PC-9 (cell line): ENCODE data around the gene YES1. TPM values are rescaled to one million over a fixed set of nuclear protein-coding genes. Genes with fewer than 3 reads are reported as not detected.

ENCODE experiments used
- BruUV-seq: library from RNA; stranded (reverse); fragments of 400-500 nt; replicated peaks from 2 replicates; lab custom pipeline; 2021; lab: Mats Ljungman, UMichigan
- CTCF ChIA-PET: fragments of 300-600 bp; sonication (Branson Sonifier 250); formaldehyde crosslinking; loops from one replicate; lab custom pipeline; 2022; ENCODE audit warnings: antibody characterized with exemption; lab: Charles Lee
- POLR2A ChIA-PET: fragments of 300-600 bp; sonication (Branson Sonifier 250); formaldehyde crosslinking; loops from one replicate; lab custom pipeline; 2022; ENCODE audit warnings: antibody characterized with exemption; ENCODE audit not compliant: unreplicated experiment; lab: Charles Lee
- DNase-seq, 2 experiments: peaks; one replicate each; pipeline versions ENCODE4 v3.0.0 to v3.0.0-alpha.2; 2015 to 2022; ENCODE audit warnings: mixed read lengths in 1 of 2
- H2AFZ ChIP-seq: fragments of 200-600 bp; sonication (generic); 2 replicates; pipeline ENCODE4 v1.8.1; 2017; ENCODE audit warnings: antibody characterized with exemption
- H3F3A ChIP-seq: fragments of 200-600 bp; sonication (generic); 2 replicates; pipeline ENCODE4 v1.8.1; 2017; ENCODE audit warnings: antibody characterized with exemption, mild to moderate bottlenecking, low read depth; ENCODE audit not compliant: insufficient read depth
- H3K27ac ChIP-seq: fragments of 200-600 bp; sonication (generic); 2 replicates; pipeline ENCODE4 v1.6.1; 2016; ENCODE audit warnings: mixed run types
- H3K27me3 ChIP-seq: fragments of 200-600 bp; sonication (generic); 2 replicates; pipeline ENCODE4 v1.6.1; 2016; ENCODE audit warnings: low read depth, mixed run types; ENCODE audit not compliant: insufficient read depth
- H3K36me3 ChIP-seq: fragments of 200-600 bp; sonication (generic); 2 replicates; pipeline ENCODE4 v1.6.1; 2016; ENCODE audit warnings: low read depth, mixed run types
- H3K4me1 ChIP-seq: fragments of 200-600 bp; sonication (generic); replicated peaks from 2 replicates; pipeline ENCODE4 v1.6.1; 2016; ENCODE audit warnings: mixed run types; ENCODE audit not compliant: insufficient read depth
- H3K4me2 ChIP-seq: fragments of 200-600 bp; sonication (generic); 2 replicates; pipeline ENCODE4 v1.6.1; 2017; ENCODE audit warnings: mixed run types
- H3K4me3 ChIP-seq: fragments of 200-600 bp; sonication (generic); 2 replicates; pipeline ENCODE4 v1.6.1; 2016; ENCODE audit warnings: mixed run types
- H3K79me2 ChIP-seq: fragments of 200-600 bp; sonication (generic); 2 replicates; pipeline ENCODE4 v1.6.1; 2017; ENCODE audit warnings: low read depth, mixed run types
- H3K9me2 ChIP-seq: fragments of 200-600 bp; sonication (generic); 2 replicates; pipeline ENCODE4 v1.8.1; 2017; ENCODE audit warnings: mild to moderate bottlenecking; ENCODE audit not compliant: insufficient read depth
- H3K9me3 ChIP-seq: fragments of 200-600 bp; sonication (generic); 2 replicates; pipeline ENCODE4 v1.8.1; 2016; ENCODE audit warnings: low read depth; ENCODE audit not compliant: insufficient read depth
- H4K20me1 ChIP-seq: fragments of 200-600 bp; sonication (generic); 2 replicates; pipeline ENCODE4 v1.8.1; 2017; ENCODE audit not compliant: insufficient read depth
- EZH2 ChIP-seq: fragments of 200-600 bp; sonication (generic); IDR thresholded peaks from 2 replicates; pipeline ENCODE4 v1.8.0; 2017; ENCODE audit warnings: antibody characterized with exemption, low read depth
- intact Hi-C: fragments of 100-400 bp; cut with micrococcal nuclease; formaldehyde crosslinking; loops from one replicate; pipeline ENCODE4 v1.10.0; 2022; ENCODE audit not compliant: unreplicated experiment
- total RNA-seq: library from RNA; stranded (reverse); gene quantifications from 2 replicates; pipeline ENCODE4 v1.2.3, GENCODE V29; 2021
- TF ChIP-seq, protein P1 (sequence below): fragments of 200-600 bp; sonication (generic); conservative IDR thresholded peaks from 2 replicates; pipeline ENCODE4 v1.6.1; 2017; ENCODE audit warnings: mixed run types, antibody characterized with exemption, mild to moderate bottlenecking, moderate library complexity

YES1 gene
- total RNA-seq, 1 experiment from 2014 or later, result 111 TPM

GRCh38 chr18:808502-808901 is 3.5 kb downstream of the YES1 start:
- Histone ChIP-seq H3K4me2 (no peak overlapping the region), H3K27ac (no peak overlapping the region), H3K79me2 (peaks cover 82% of the 10 kb centered on the region), H3K36me3 (no peaks in the 10 kb centered on the region), H3K27me3 (no peaks in the 10 kb centered on the region), H3K9me2 (no peaks in the 10 kb centered on the region), H3K4me3 (no peak overlapping the region), H4K20me1 (peaks cover 12% of the 10 kb centered on the region; the same call in 1 of the 2 replicates), H3F3A (peaks cover 6% of the 10 kb centered on the region; the same call in 1 of the 2 replicates), H3K9me3 (no peaks in the 10 kb centered on the region), H3K4me1 (peaks cover 20% of the 10 kb centered on the region; the same call in 1 of the 2 replicates), H2AFZ (no peak overlapping the region)
- no peak for TF ChIP-seq EZH2
- TF ChIP-seq, protein P1, sequence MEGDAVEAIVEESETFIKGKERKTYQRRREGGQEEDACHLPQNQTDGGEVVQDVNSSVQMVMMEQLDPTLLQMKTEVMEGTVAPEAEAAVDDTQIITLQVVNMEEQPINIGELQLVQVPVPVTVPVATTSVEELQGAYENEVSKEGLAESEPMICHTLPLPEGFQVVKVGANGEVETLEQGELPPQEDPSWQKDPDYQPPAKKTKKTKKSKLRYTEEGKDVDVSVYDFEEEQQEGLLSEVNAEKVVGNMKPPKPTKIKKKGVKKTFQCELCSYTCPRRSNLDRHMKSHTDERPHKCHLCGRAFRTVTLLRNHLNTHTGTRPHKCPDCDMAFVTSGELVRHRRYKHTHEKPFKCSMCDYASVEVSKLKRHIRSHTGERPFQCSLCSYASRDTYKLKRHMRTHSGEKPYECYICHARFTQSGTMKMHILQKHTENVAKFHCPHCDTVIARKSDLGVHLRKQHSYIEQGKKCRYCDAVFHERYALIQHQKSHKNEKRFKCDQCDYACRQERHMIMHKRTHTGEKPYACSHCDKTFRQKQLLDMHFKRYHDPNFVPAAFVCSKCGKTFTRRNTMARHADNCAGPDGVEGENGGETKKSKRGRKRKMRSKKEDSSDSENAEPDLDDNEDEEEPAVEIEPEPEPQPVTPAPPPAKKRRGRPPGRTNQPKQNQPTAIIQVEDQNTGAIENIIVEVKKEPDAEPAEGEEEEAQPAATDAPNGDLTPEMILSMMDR, result no peak
- ChIA-PET POLR2A (interaction anchor here (0.6 kb wide), 1 partner anchor 45 kb away, joined by 18 read pairs; no protein-coding TSS in a partner anchor), CTCF (no interaction called here)
- intact Hi-C loops, result no loop called here
- BruUV-seq, result no TSS peak
- no peak for DNase-seq

DNA sequence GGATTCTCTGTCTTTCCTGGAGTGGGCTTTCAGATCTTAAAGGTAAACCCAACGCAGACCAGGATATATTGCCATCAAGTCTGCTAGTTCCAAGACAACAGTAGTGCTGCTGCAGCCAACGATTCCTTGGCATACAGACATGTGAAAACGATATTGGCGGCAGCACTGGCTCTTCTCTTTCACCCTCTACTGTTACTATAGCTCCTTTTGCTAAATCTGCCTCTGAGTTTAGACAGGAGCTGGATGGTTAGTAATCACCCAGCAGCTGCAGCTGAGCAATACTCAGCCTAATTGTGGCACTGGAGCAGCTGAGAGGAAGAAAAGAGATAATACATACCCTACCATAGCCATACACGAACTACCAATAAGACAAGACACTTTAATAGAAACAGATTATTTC is 4.0 kb downstream of the YES1 start:
- Histone ChIP-seq H3K36me3 (no peaks in the 10 kb centered on the region), H3K4me3 (no peak overlapping the region), H3K4me2 (no peak overlapping the region), H3F3A (peaks cover 2% of the 10 kb centered on the region; the same call in 1 of the 2 replicates), H3K79me2 (peaks cover 86% of the 10 kb centered on the region), H3K9me3 (no peaks in the 10 kb centered on the region), H3K4me1 (peaks cover 15% of the 10 kb centered on the region; the same call in 1 of the 2 replicates), H3K27ac (no peak overlapping the region), H3K27me3 (no peaks in the 10 kb centered on the region), H2AFZ (no peak overlapping the region), H3K9me2 (no peaks in the 10 kb centered on the region), H4K20me1 (peaks cover 12% of the 10 kb centered on the region; the same call in 1 of the 2 replicates)
- CTCF ChIA-PET, result no interaction called here
- POLR2A ChIA-PET, result interaction anchor here (0.6 kb wide), 1 partner anchor 45 kb away, joined by 18 read pairs; no protein-coding TSS in a partner anchor
- no TSS peak for BruUV-seq
- intact Hi-C loops, result no loop called here
- no peak for DNase-seq
- TF ChIP-seq, protein P1, result no peak
- no peak for TF ChIP-seq EZH2

DNA sequence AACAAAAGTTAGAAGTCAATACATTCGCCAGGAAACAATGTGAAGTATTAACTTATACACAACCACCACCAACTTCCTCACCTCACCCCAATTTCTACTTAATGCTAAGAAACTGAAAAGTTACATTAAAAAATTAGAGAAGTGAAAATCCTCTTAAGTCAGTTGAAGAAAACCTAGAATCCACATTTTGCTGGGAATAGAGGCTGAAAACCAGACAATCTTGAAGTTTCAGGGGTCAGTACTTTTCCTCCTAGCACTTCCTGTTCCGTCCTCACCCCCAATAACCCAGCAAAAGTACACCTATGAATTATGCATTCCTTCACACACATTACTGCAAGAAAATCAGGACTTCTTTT is 6.3 kb downstream of the YES1 start:
- no peak for DNase-seq
- Histone ChIP-seq H4K20me1 (peaks cover 11% of the 10 kb centered on the region; the same call in 1 of the 2 replicates), H3K9me3 (no peaks in the 10 kb centered on the region), H3K27me3 (no peaks in the 10 kb centered on the region), H3F3A (no peaks in the 10 kb centered on the region), H2AFZ (no peak overlapping the region), H3K27ac (no peak overlapping the region), H3K4me1 (peaks cover 14% of the 10 kb centered on the region; the same call in 1 of the 2 replicates), H3K4me3 (no peak overlapping the region), H3K9me2 (no peaks in the 10 kb centered on the region), H3K4me2 (no peak overlapping the region), H3K36me3 (no peaks in the 10 kb centered on the region), H3K79me2 (peaks cover 90% of the 10 kb centered on the region)
- POLR2A ChIA-PET, result interaction anchor here (0.6 kb wide), 1 partner anchor 13 kb away, joined by 5 read pairs; no protein-coding TSS in a partner anchor
- TF ChIP-seq, protein P1, result no peak
- TF ChIP-seq EZH2, result no peak
- CTCF ChIA-PET, result no interaction called here
- BruUV-seq, result no TSS peak
- intact Hi-C loops, result no loop called here
